ENCODE data around the gene SPATA2.

SPATA2 gene

DNA sequence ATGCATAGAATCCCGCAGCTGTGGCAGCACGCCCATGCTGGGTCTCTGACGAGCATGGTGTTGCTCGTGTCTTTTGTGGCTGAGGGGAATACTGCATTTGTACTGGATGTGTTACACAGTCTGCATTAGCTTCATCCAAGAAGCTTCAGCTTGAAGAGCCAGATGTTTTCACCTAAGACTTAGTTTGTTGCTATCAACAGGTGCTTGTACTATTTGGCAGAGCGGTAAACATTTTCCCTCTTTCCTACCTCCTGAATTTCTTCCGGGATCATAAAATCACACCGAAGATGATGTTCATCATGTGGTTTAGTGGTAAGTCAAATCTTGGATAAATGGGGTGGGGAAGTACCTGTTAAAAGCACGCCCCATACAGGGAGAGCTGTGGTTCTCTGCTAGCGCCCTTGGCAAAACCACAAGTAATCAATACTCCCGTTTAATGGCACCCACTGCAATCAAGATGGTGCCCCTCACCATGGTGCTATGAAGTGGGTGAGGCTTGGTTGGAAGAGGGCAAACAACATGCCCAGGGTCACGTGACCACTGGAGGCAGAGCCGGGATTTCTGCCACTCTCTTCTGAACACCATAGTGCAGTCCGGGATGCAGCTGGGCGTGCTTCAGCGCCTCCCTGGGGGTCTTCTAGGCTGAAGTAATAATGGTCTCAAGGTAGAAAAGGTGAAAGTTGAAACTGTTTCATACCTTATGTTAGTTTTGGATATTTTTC lies 34.4 kb downstream of the SPATA2 start:
- H3K27me3 ChIP-seq (ENCODE audit: insufficient read depth, low read length) = no peaks in the 10 kb centered on the region
- no peak overlapping the region for H3K27ac ChIP-seq (ENCODE audit: low read depth, low read length)
- no peaks in the 10 kb centered on the region for H3K4me1 ChIP-seq (ENCODE audit: control insufficient read depth, insufficient read depth, low read length, unreplicated experiment)
- H3K36me3 ChIP-seq (ENCODE audit: insufficient read depth, low read length) = no peaks in the 10 kb centered on the region
- no peaks in the 10 kb centered on the region for H3K79me2 ChIP-seq (ENCODE audit: control insufficient read depth, insufficient read depth, low read length, unreplicated experiment)
- no peak overlapping the region for H3K4me3 ChIP-seq (ENCODE audit: low read depth, low read length)
- H2AFZ ChIP-seq (ENCODE audit: low read length, unreplicated experiment) = no peak overlapping the region

DNA sequence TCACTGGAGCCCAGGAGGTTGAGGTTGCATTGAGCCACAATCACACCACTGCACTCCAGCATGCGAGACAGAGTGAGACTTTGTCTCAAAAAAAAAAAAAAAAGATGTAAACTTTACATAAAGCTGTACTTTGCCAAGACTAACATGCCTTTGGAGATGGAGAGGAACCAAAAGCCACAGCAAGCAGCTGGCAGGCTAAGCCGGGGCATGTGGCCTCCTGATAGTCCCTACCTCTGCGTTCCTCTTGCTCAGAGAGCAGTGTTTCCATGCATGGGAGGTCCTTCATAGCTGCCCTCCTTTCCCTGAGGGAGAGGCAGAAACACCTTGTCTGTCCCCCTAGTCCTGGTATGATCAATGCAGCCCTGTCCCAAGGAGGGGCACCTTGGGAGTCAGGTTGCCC lies 35.2 kb downstream of the SPATA2 start:
- no peaks in the 10 kb centered on the region for H3K79me2 ChIP-seq (ENCODE audit: control insufficient read depth, insufficient read depth, low read length, unreplicated experiment)
- no peaks in the 10 kb centered on the region for H3K27me3 ChIP-seq (ENCODE audit: insufficient read depth, low read length)
- no peak overlapping the region for H2AFZ ChIP-seq (ENCODE audit: low read length, unreplicated experiment)
- no peak overlapping the region for H3K27ac ChIP-seq (ENCODE audit: low read depth, low read length)
- no peaks in the 10 kb centered on the region for H3K4me1 ChIP-seq (ENCODE audit: control insufficient read depth, insufficient read depth, low read length, unreplicated experiment)
- no peaks in the 10 kb centered on the region for H3K36me3 ChIP-seq (ENCODE audit: insufficient read depth, low read length)
- H3K4me3 ChIP-seq (ENCODE audit: low read depth, low read length) = no peak overlapping the region

DNA sequence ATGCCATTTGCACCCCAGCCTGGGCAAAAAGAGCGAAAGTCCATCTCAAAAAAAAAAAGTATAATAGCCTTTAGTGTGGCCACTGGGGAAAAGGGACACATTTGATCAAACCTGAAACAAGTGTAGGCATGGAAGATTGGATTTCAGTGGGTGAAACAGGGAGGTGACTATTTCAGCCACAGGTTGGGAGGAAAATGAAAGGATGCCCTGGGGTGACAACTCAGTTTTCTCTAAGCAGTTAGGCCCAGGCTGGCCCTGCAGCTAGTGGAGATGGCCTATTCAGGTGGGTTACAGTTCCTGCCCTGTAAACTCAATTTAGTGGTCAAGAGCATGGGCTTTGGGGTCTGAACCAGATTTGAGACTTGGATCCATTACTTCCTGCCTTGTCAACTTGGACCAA lies 36.4 kb downstream of the SPATA2 start:
- no peak overlapping the region for H3K27ac ChIP-seq (ENCODE audit: low read depth, low read length)
- no peak overlapping the region for H2AFZ ChIP-seq (ENCODE audit: low read length, unreplicated experiment)
- no peaks in the 10 kb centered on the region for H3K79me2 ChIP-seq (ENCODE audit: control insufficient read depth, insufficient read depth, low read length, unreplicated experiment)
- peaks cover 4% of the 10 kb centered on the region; the same call in 1 of the 2 replicates for H3K36me3 ChIP-seq (ENCODE audit: insufficient read depth, low read length)
- no peaks in the 10 kb centered on the region for H3K4me1 ChIP-seq (ENCODE audit: control insufficient read depth, insufficient read depth, low read length, unreplicated experiment)
- H3K4me3 ChIP-seq (ENCODE audit: low read depth, low read length) = no peak overlapping the region
- H3K27me3 ChIP-seq (ENCODE audit: insufficient read depth, low read length) = no peaks in the 10 kb centered on the region

DNA sequence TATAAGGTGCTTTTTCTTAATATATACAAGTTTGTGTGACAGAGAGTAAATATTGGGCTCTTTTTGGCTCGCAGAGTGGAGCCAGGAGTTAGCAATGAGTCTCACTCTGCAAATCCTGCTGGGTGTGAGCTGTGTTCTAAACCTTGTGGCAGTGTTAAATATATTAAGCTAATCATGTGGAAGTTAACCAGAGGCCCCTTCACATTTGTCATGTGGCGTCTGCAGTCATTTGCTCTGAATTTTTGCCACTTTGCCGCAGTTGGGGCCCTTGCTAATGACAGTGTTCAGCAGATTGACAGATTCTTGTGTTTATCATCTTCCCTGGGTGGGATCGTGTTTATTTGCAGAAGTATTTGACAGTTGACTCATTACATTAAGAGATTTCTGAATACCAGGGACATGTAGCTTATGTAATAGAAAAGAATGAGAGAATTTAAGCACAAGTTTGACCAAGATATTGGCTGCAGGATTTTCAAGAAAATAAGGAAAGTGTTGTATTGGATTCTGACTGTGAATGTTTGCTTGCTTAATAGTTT lies 37.9 kb downstream of the SPATA2 start:
- Histone ChIP-seq H3K36me3 (ENCODE audit: insufficient read depth, low read length) (peaks cover 4% of the 10 kb centered on the region; the same call in 1 of the 2 replicates), H3K27ac (ENCODE audit: low read depth, low read length) (no peak overlapping the region), H3K79me2 (ENCODE audit: control insufficient read depth, insufficient read depth, low read length, unreplicated experiment) (no peaks in the 10 kb centered on the region), H3K4me3 (ENCODE audit: low read depth, low read length) (no peak overlapping the region), H3K4me1 (ENCODE audit: control insufficient read depth, insufficient read depth, low read length, unreplicated experiment) (no peaks in the 10 kb centered on the region), H2AFZ (ENCODE audit: low read length, unreplicated experiment) (no peak overlapping the region), H3K27me3 (ENCODE audit: insufficient read depth, low read length) (no peaks in the 10 kb centered on the region)

- Histone ChIP-seq H3K4me3 (ENCODE audit: low read depth, low read length) (no peak overlapping the region), H3K27me3 (ENCODE audit: insufficient read depth, low read length) (no peaks in the 10 kb centered on the region), H2AFZ (ENCODE audit: low read length, unreplicated experiment) (no peak overlapping the region), H3K36me3 (ENCODE audit: insufficient read depth, low read length) (peaks cover 4% of the 10 kb centered on the region; the same call in 1 of the 2 replicates), H3K27ac (ENCODE audit: low read depth, low read length) (no peak overlapping the region), H3K4me1 (ENCODE audit: control insufficient read depth, insufficient read depth, low read length, unreplicated experiment) (no peaks in the 10 kb centered on the region), H3K79me2 (ENCODE audit: control insufficient read depth, insufficient read depth, low read length, unreplicated experiment) (no peaks in the 10 kb centered on the region)
These were observed 40.6 kb downstream of the SPATA2 start for GRCh38 chr20:49874696-49875095.

DNA sequence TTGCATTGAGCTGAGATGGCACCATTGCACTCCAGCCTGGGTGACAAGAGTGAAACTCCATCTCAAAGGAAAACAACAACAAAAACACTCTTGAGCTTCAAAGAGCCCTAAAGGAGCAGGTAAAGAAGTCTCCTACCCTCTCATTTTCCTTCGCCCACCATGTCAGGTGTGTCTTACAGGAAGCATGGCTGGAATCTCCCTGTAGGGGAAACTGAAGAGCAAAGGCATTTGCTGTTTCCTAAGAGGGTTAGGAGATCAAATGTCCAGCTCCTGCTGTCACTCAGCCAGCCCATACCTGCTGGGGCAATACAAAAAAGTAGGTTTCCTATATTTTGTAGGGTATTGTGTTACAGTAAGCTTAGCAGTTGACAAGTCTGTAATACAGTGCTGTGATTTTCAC lies 43.3 kb downstream of the SPATA2 start:
- H3K27ac ChIP-seq (ENCODE audit: low read depth, low read length) = no peak overlapping the region

DNA sequence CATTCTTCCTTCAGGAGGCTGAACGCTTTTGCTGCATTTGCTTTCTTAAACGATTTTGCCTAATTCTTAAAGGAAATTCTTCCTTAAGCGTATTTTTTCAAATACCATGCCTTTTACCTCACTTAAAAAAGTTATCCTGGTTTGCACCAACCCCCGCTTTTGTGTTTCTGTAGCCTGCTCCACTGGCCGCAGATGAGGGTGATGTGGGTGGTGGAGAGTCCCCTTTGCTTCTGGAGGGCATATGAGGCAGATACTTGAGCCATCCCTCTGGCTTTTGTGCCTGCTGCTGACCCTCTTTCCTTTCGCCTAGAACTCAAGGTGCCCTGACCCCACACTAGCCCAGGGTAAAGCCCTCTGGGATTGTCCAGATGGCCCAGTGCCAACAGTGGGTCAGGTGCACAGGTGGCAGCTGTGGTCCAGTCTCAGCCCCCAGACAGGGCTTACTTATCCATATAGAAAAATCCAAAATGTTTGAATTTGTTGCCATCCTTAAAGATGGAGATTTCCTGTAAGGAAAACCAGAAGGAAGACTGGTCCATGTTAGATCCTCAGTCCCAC lies 43.9 kb downstream of the SPATA2 start:
- Histone ChIP-seq H3K27me3 (ENCODE audit: insufficient read depth, low read length) (no peaks in the 10 kb centered on the region), H3K27ac (ENCODE audit: low read depth, low read length) (no peak overlapping the region), H3K79me2 (ENCODE audit: control insufficient read depth, insufficient read depth, low read length, unreplicated experiment) (no peaks in the 10 kb centered on the region), H3K4me3 (ENCODE audit: low read depth, low read length) (no peak overlapping the region), H3K4me1 (ENCODE audit: control insufficient read depth, insufficient read depth, low read length, unreplicated experiment) (no peaks in the 10 kb centered on the region), H3K36me3 (ENCODE audit: insufficient read depth, low read length) (peaks cover 4% of the 10 kb centered on the region; the same call in 1 of the 2 replicates), H2AFZ (ENCODE audit: low read length, unreplicated experiment) (no peak overlapping the region)

More for the DNA sequence above, 43.3 kb downstream of the SPATA2 start:
- H3K27me3 ChIP-seq (ENCODE audit: insufficient read depth, low read length) = no peaks in the 10 kb centered on the region
- no peaks in the 10 kb centered on the region for H3K4me1 ChIP-seq (ENCODE audit: control insufficient read depth, insufficient read depth, low read length, unreplicated experiment)
- no peak overlapping the region for H3K4me3 ChIP-seq (ENCODE audit: low read depth, low read length)
- H2AFZ ChIP-seq (ENCODE audit: low read length, unreplicated experiment) = no peak overlapping the region
- H3K79me2 ChIP-seq (ENCODE audit: control insufficient read depth, insufficient read depth, low read length, unreplicated experiment) = no peaks in the 10 kb centered on the region
- peaks cover 4% of the 10 kb centered on the region; the same call in 1 of the 2 replicates for H3K36me3 ChIP-seq (ENCODE audit: insufficient read depth, low read length)

GRCh38 chr20:49870261-49870660 lies 45.1 kb downstream of the SPATA2 start:
- Histone ChIP-seq H3K36me3 (ENCODE audit: insufficient read depth, low read length) (peaks cover 4% of the 10 kb centered on the region; the same call in 1 of the 2 replicates), H3K4me1 (ENCODE audit: control insufficient read depth, insufficient read depth, low read length, unreplicated experiment) (peaks cover 7% of the 10 kb centered on the region), H3K27me3 (ENCODE audit: insufficient read depth, low read length) (no peaks in the 10 kb centered on the region), H3K4me3 (ENCODE audit: low read depth, low read length) (no peak overlapping the region), H3K79me2 (ENCODE audit: control insufficient read depth, insufficient read depth, low read length, unreplicated experiment) (no peaks in the 10 kb centered on the region), H2AFZ (ENCODE audit: low read length, unreplicated experiment) (no peak overlapping the region), H3K27ac (ENCODE audit: low read depth, low read length) (no peak overlapping the region)

DNA sequence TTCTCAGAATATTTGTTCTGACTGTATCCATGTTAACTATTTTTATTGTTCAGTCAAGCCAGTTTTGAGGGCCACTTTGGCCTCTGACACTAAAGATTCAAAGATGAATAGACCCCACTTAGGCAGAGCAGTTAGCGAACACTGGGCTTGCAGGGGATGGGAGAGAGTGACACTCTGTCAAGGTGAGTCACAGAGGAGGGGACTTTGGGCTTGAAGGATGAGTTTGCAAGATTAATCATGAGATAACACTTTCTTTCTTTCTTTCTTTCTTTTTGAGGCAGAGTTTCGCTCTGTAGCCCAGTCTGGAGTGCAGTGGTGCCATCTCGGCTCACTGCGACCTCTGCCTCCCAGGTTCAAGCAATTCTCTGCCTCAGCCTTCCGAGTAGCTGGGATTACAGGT lies 46.4 kb downstream of the SPATA2 start:
- Histone ChIP-seq H3K4me1 (ENCODE audit: control insufficient read depth, insufficient read depth, low read length, unreplicated experiment) (peaks cover 7% of the 10 kb centered on the region), H3K4me3 (ENCODE audit: low read depth, low read length) (no peak overlapping the region), H3K79me2 (ENCODE audit: control insufficient read depth, insufficient read depth, low read length, unreplicated experiment) (no peaks in the 10 kb centered on the region), H2AFZ (ENCODE audit: low read length, unreplicated experiment) (no peak overlapping the region), H3K27ac (ENCODE audit: low read depth, low read length) (no peak overlapping the region), H3K36me3 (ENCODE audit: insufficient read depth, low read length) (no peaks in the 10 kb centered on the region; the same call in 1 of the 2 replicates), H3K27me3 (ENCODE audit: insufficient read depth, low read length) (no peaks in the 10 kb centered on the region)

DNA sequence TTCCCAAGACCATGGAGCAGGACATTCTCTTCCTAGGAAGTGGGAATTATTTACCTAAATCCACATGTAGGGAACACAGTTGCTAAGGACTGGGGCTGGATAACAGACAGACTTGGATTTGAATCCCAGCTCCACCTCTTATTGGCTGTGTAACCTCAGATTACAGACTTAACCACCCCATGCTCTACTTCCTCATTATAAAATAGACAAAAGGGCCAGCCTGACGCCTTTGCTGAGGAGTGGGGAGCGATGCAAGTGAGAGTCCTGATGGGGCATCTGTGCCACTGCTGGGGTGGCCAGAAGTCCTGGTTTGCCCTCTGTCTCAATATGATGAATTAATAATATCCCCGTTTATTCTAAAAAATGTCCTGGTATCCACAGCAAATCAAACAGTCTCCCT lies 46.8 kb downstream of the SPATA2 start:
- Histone ChIP-seq H2AFZ (ENCODE audit: low read length, unreplicated experiment) (no peak overlapping the region), H3K4me1 (ENCODE audit: control insufficient read depth, insufficient read depth, low read length, unreplicated experiment) (peaks cover 7% of the 10 kb centered on the region), H3K79me2 (ENCODE audit: control insufficient read depth, insufficient read depth, low read length, unreplicated experiment) (no peaks in the 10 kb centered on the region), H3K4me3 (ENCODE audit: low read depth, low read length) (no peak overlapping the region), H3K27ac (ENCODE audit: low read depth, low read length) (no peak overlapping the region), H3K27me3 (ENCODE audit: insufficient read depth, low read length) (no peaks in the 10 kb centered on the region), H3K36me3 (ENCODE audit: insufficient read depth, low read length) (no peaks in the 10 kb centered on the region; the same call in 1 of the 2 replicates)
